K562 (cell line): ENCODE data around the gene VEGFC. TPM values are rescaled to one million over a fixed set of nuclear protein-coding genes. Genes with fewer than 3 reads are reported as not detected.

Experiments
- ATAC-seq: fragments of 200-7000 bp; cut with Tn5 transposase; 3 replicates; pipeline ENCODE4 v1.9.1; 2020; ENCODE audit warnings: moderate library complexity
- BruUV-seq: library from RNA; stranded (reverse); fragments of 400-500 nt; replicated peaks from 2 replicates; lab custom pipeline; 2021; lab: Mats Ljungman, UMichigan
- CTCF ChIA-PET: fragments of 300-600 bp; formaldehyde crosslinking; extraction: SDS; loops from one replicate; lab custom pipeline; 2021; ENCODE audit warnings: low intra/inter-chr PET ratio; lab: Yijun Ruan, JAX
- POLR2A ChIA-PET: fragments of 300-600, 350-650 bp; sonication (Branson Sonifier 250); formaldehyde crosslinking; extraction: SDS; loops from one replicate; lab custom pipeline; 2021; ENCODE audit warnings: antibody characterized with exemption, inconsistent platforms; lab: Yijun Ruan, JAX
- DNase-seq, 4 experiments: peaks; one replicate each; pipeline versions ENCODE4 v3.0.0 to v3.0.0-alpha.2; 2011 to 2018; ENCODE audit warnings: low spot score in 3 of 4, mixed read lengths in 3 of 4; ENCODE audit errors: extremely low read depth in 1 of 4
- FAIRE-seq: peaks from 2 replicates; lab custom pipeline; 2011; peaks lifted over from hg19 to GRCh38; lab: Jason Lieb, UNC
- H2AFZ ChIP-seq: 2 replicates; pipeline ENCODE4 v1.6.0; 2011; ENCODE audit warnings: low read depth, low read length, control low read depth, inconsistent platforms
- H3K27ac ChIP-seq: fragments of 200-600 bp; 3 replicates; pipeline ENCODE4 v1.8.0; 2011; ENCODE audit warnings: low read depth, mild to moderate bottlenecking, control low read depth, inconsistent platforms, low read length, moderate library complexity, mixed read lengths; ENCODE audit errors: extremely low read depth
- H3K27me3 ChIP-seq, 2 experiments: fragments of 300-600 bp in 1 of 2; 2 replicates in 1 of 2; 3 replicates in 1 of 2; pipeline versions ENCODE4 v1.6.0 to v1.8.0; 2011; ENCODE audit warnings: inconsistent platforms in 2 of 2, low read length in 2 of 2, mild to moderate bottlenecking in 1 of 2, mixed read lengths in 1 of 2, moderate library complexity in 1 of 2; ENCODE audit not compliant: control insufficient read depth in 2 of 2, insufficient read depth in 2 of 2
- H3K36me3 ChIP-seq: fragments of 300-600 bp; 3 replicates; pipeline ENCODE4 v1.8.0; 2011; ENCODE audit warnings: mild to moderate bottlenecking, low read length, inconsistent platforms; ENCODE audit not compliant: control insufficient read depth, insufficient read depth
- H3K4me1 ChIP-seq, 2 experiments: fragments of 200-600 bp in 1 of 2; replicated peaks in 1 of 2; 2 replicates in 1 of 2; 3 replicates in 1 of 2; pipeline versions ENCODE4 v1.5.1 to v1.8.0; 2011; ENCODE audit warnings: inconsistent platforms in 2 of 2, low read length in 2 of 2, mild to moderate bottlenecking in 1 of 2, mixed read lengths in 1 of 2, moderate library complexity in 1 of 2; ENCODE audit not compliant: control insufficient read depth in 2 of 2, insufficient read depth in 2 of 2
- H3K4me2 ChIP-seq: 2 replicates; pipeline ENCODE4 v1.6.1; 2011; ENCODE audit warnings: low read length, control low read depth, inconsistent platforms, mixed read lengths; ENCODE audit not compliant: insufficient read depth
- H3K4me3 ChIP-seq: fragments of 200-600 bp; sonication (generic), shearing (Covaris generic); 2 replicates; pipeline ENCODE4 v1.5.1; 2016; ENCODE audit warnings: control low read depth, inconsistent platforms
- H3K79me2 ChIP-seq: fragments of 200-600 bp; 3 replicates; pipeline ENCODE4 v1.8.0; 2011; ENCODE audit warnings: low read length, inconsistent platforms; ENCODE audit not compliant: control insufficient read depth, insufficient read depth
- H3K9ac ChIP-seq, 2 experiments: 2 replicates each; pipeline versions ENCODE4 v1.6.0 to v1.6.1; 2011; ENCODE audit warnings: low read depth in 2 of 2, low read length in 2 of 2, control low read depth in 1 of 2, inconsistent platforms in 1 of 2, mild to moderate bottlenecking in 1 of 2, mixed read lengths in 1 of 2; ENCODE audit not compliant: insufficient read depth in 1 of 2
- H3K9me1 ChIP-seq: one replicate; pipeline ENCODE4 v1.6.0; 2011; ENCODE audit warnings: inconsistent platforms, mild to moderate bottlenecking, low read length, moderate library complexity; ENCODE audit not compliant: control insufficient read depth, insufficient read depth
- H3K9me3 ChIP-seq: replicated peaks from 2 replicates; pipeline ENCODE4 v1.5.1; 2011; ENCODE audit warnings: low read depth, low read length, inconsistent platforms; ENCODE audit not compliant: control insufficient read depth, insufficient read depth
- H4K20me1 ChIP-seq: replicated peaks from 2 replicates; pipeline ENCODE4 v1.6.1; 2011; ENCODE audit warnings: low read length, inconsistent platforms, mixed read lengths; ENCODE audit not compliant: control insufficient read depth, insufficient read depth
- LEF1 ChIP-seq: fragments of 450-650 bp; IDR thresholded peaks from 2 replicates; pipeline ENCODE4 v1.6.1; 2016; ENCODE audit warnings: mild to moderate bottlenecking
- MCM2 ChIP-seq: fragments of 450-650 bp; IDR thresholded peaks from 2 replicates; pipeline ENCODE4 v1.6.1; 2017; ENCODE audit warnings: low read depth, mild to moderate bottlenecking
- MLX ChIP-seq, 2 experiments: fragments of 450-650 bp in 1 of 2; sonication (generic) in 1 of 2; formaldehyde crosslinking; conservative IDR thresholded peaks; 2 replicates each; pipeline versions ENCODE4 v1.4.0 to v1.8.1; 2020 to 2022; ENCODE audit warnings: mild to moderate bottlenecking in 1 of 2, missing genetic modification reagents in 1 of 2
- POLR2B ChIP-seq: fragments of 450-650 bp; IDR thresholded peaks from 2 replicates; pipeline ENCODE4 v1.6.1; 2018; ENCODE audit warnings: low read depth; ENCODE audit not compliant: partially characterized antibody
- POLR3A ChIP-seq: IDR thresholded peaks from 2 replicates; pipeline ENCODE4 v1.6.1; 2011; ENCODE audit warnings: borderline replicate concordance, mild to moderate bottlenecking, moderate library complexity; ENCODE audit not compliant: insufficient read length, insufficient read depth; ENCODE audit errors: extremely low read depth
- TRIM28 ChIP-seq: fragments of 450-650 bp; IDR thresholded peaks from 2 replicates; pipeline ENCODE4 v1.6.1; 2017
- ZNF12 ChIP-seq: sonication (generic); formaldehyde crosslinking; IDR thresholded peaks from 2 replicates; pipeline ENCODE4 v1.4.0; 2020; ENCODE audit warnings: mild to moderate bottlenecking, missing genetic modification reagents
- ZNF785 ChIP-seq: fragments of 250-450 bp; sonication (Bioruptor Pico); IDR thresholded peaks from 2 replicates; pipeline ENCODE4 v1.4.0; 2020; ENCODE audit warnings: mild to moderate bottlenecking
- in situ Hi-C: fragments of 300-500 bp; cut with MboI; formaldehyde crosslinking; loops from 4 replicates; pipeline ENCODE4 v1.15.0; 2018; ENCODE audit warnings: inconsistent platforms, mixed read lengths
- intact Hi-C: fragments of 100-400 bp; cut with micrococcal nuclease; formaldehyde crosslinking; loops from 2 replicates; pipeline ENCODE4 v1.14.2; 2022
- polyA plus RNA-seq, 8 experiments: library from polyadenylated mRNA; depleted of rRNA in 4 of 8; stranded (reverse) in 5 of 8; unstranded in 3 of 8; fragments of >200 nt; fragmentation: Nextera tagmentation in 2 of 8; fragmentation: Illumina TruSeq in 1 of 8; extraction: Ambion mirVana in 2 of 8; extraction: Trizol in 1 of 8; gene quantifications; 2 replicates each; pipeline versions ENCODE4 v1.2.1 to v1.2.3, GENCODE V29; 2011 to 2014; ENCODE audit warnings: inconsistent platforms in 1 of 8, missing spikeins in 1 of 8
- total RNA-seq, 7 experiments: library from RNA; depleted of rRNA in 6 of 7; stranded (reverse); fragments of >200 nt in 6 of 7; fragmentation: Illumina TruSeq in 2 of 7; extraction: Trizol in 2 of 7; gene quantifications; 2 replicates each; pipeline versions ENCODE4 v1.2.1 to v1.2.3, GENCODE V29; 2011 to 2021; ENCODE audit warnings: low replicate concordance in 1 of 7
- TF ChIP-seq, protein P1 (sequence below): sonication (generic); formaldehyde crosslinking; IDR thresholded peaks from 2 replicates; pipeline ENCODE4 v1.9.0; 2022; ENCODE audit warnings: mild to moderate bottlenecking, missing genetic modification reagents
- TF ChIP-seq, protein P2 (sequence below): IDR thresholded peaks from 2 replicates; pipeline ENCODE4 v1.6.1; 2011; ENCODE audit not compliant: insufficient read length; ENCODE audit errors: extremely low read depth
- TF ChIP-seq, protein P3 (sequence below): IDR thresholded peaks from 3 replicates; pipeline ENCODE4 v1.6.1; 2011; ENCODE audit warnings: borderline replicate concordance, mild to moderate bottlenecking, moderate library complexity; ENCODE audit not compliant: insufficient read length; ENCODE audit errors: extremely low read depth

The VEGFC gene
- total and polyA plus RNA-seq, 9 of the 15 experiments (the other 6 are each of a cell fraction or from before 2014, with no cell fraction given): not detected

DNA sequence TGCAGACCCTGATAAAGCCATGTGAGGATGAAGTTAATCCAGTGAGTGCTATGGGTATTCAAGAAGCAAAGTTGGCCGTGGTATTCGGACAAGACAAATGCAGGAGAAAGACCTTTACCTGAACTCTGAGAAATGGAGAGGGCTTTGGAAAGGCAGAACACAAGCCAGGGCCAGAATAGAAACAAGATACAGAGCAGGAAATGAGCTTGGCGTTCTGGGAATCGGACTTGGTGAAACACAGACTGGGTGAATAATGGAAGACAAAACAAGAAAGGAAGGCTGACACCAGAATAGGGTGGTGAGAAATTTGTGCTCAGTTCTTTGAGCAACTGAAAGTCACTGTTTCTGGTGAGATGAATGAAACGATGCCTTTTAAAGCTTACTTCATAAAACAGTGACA lies 83.3 kb downstream of the VEGFC start (continued):
- TF ChIP-seq, protein P1, sequence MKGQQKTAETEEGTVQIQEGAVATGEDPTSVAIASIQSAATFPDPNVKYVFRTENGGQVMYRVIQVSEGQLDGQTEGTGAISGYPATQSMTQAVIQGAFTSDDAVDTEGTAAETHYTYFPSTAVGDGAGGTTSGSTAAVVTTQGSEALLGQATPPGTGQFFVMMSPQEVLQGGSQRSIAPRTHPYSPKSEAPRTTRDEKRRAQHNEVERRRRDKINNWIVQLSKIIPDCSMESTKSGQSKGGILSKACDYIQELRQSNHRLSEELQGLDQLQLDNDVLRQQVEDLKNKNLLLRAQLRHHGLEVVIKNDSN (CRISPR knock-in tag): no peak
- TF ChIP-seq ZNF12 (CRISPR knock-in tag): no peak
- TF ChIP-seq MLX (CRISPR knock-in tag; conservative IDR thresholded peaks at IDR 0.05): no peak
- no peak for TF ChIP-seq POLR3A

GRCh38 chr4:176708771-176709311 lies 83.9 kb downstream of the VEGFC start:
- no peak for ATAC-seq
- Histone ChIP-seq H3K36me3 (no peaks in the 10 kb centered on the region), H3K27me3 (no peaks in the 10 kb centered on the region), H3K27ac (no peak overlapping the region), H3K4me3 (no peak overlapping the region), H2AFZ (no peak overlapping the region)
- POLR2A ChIA-PET: no interaction called here
- in situ Hi-C loops (no loop called here), intact Hi-C loops (no loop called here)
- TF ChIP-seq, protein P2, sequence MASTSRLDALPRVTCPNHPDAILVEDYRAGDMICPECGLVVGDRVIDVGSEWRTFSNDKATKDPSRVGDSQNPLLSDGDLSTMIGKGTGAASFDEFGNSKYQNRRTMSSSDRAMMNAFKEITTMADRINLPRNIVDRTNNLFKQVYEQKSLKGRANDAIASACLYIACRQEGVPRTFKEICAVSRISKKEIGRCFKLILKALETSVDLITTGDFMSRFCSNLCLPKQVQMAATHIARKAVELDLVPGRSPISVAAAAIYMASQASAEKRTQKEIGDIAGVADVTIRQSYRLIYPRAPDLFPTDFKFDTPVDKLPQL: no peak
- TF ChIP-seq ZNF785 (CRISPR knock-in tag): no peak
- TF ChIP-seq, protein P3, sequence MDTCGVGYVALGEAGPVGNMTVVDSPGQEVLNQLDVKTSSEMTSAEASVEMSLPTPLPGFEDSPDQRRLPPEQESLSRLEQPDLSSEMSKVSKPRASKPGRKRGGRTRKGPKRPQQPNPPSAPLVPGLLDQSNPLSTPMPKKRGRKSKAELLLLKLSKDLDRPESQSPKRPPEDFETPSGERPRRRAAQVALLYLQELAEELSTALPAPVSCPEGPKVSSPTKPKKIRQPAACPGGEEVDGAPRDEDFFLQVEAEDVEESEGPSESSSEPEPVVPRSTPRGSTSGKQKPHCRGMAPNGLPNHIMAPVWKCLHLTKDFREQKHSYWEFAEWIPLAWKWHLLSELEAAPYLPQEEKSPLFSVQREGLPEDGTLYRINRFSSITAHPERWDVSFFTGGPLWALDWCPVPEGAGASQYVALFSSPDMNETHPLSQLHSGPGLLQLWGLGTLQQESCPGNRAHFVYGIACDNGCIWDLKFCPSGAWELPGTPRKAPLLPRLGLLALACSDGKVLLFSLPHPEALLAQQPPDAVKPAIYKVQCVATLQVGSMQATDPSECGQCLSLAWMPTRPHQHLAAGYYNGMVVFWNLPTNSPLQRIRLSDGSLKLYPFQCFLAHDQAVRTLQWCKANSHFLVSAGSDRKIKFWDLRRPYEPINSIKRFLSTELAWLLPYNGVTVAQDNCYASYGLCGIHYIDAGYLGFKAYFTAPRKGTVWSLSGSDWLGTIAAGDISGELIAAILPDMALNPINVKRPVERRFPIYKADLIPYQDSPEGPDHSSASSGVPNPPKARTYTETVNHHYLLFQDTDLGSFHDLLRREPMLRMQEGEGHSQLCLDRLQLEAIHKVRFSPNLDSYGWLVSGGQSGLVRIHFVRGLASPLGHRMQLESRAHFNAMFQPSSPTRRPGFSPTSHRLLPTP: no peak
- no peak for TF ChIP-seq LEF1
- TF ChIP-seq MCM2: no peak
- no peak for TF ChIP-seq TRIM28
- TF ChIP-seq POLR2B: no peak
- TF ChIP-seq, all 486 proteins: peak for 0
- DNase-seq (no peak), FAIRE-seq (no peak)
- Histone ChIP-seq H3K4me1 (no peaks in the 10 kb centered on the region), H3K9ac (no peak overlapping the region), H3K79me2 (no peaks in the 10 kb centered on the region), H3K4me2 (no peak overlapping the region), H4K20me1 (no peaks in the 10 kb centered on the region), H3K9me1 (no peaks in the 10 kb centered on the region), H3K9me3 (no peaks in the 10 kb centered on the region)
- CTCF ChIA-PET: no interaction called here
- BruUV-seq: no TSS peak
